ENCODE data around the gene LAD1.

The LAD1 gene

GRCh38 chr1:201391651-201392511, 7.2 kb downstream of the LAD1 start:
- DNase-seq (ENCODE audit: low spot score), result no peak

- no peak for DNase-seq (ENCODE audit: low spot score)
Observed at GRCh38 chr1:201391225-201391624, 7.9 kb downstream of the LAD1 start.

GRCh38 chr1:201389051-201389450, 10.1 kb downstream of the LAD1 start:
- no peak for DNase-seq (ENCODE audit: low spot score)

- DNase-seq (ENCODE audit: low spot score), result no peak
Observed at GRCh38 chr1:201386208-201386607, 12.9 kb downstream of the LAD1 start.

- DNase-seq (ENCODE audit: low spot score), result no peak
Observed at GRCh38 chr1:201385299-201385891, 13.7 kb downstream of the LAD1 start.

- DNase-seq (ENCODE audit: low spot score), result no peak
Observed at GRCh38 chr1:201384406-201384782, 14.7 kb downstream of the LAD1 start.

GRCh38 chr1:201383647-201384405, 15.3 kb downstream of the LAD1 start:
- no peak for DNase-seq (ENCODE audit: low spot score)

GRCh38 chr1:201381130-201381529, 18.0 kb downstream of the LAD1 start:
- DNase-seq (ENCODE audit: low spot score), result no peak

GRCh38 chr1:201379733-201380242, 19.3 kb downstream of the LAD1 start:
- DNase-seq (ENCODE audit: low spot score), result no peak

- DNase-seq (ENCODE audit: low spot score), result no peak
Observed at GRCh38 chr1:201378804-201379203, 20.3 kb downstream of the LAD1 start.

GRCh38 chr1:201377611-201378092, 21.5 kb downstream of the LAD1 start, which contains the start of gene TNNT2:
Gene TNNT2 (minus strand): TSS chr1:201377680. CDS start chr1:201373254, 4,426 bp downstream.
- DNase-seq (ENCODE audit: low spot score), result no peak

GRCh38 chr1:201376464-201377374, 22.4 kb downstream of the LAD1 start:
- DNase-seq (ENCODE audit: low spot score), result no peak

- DNase-seq (ENCODE audit: low spot score), result no peak
Observed at GRCh38 chr1:201376107-201376463, 23.0 kb downstream of the LAD1 start.

- no peak for DNase-seq (ENCODE audit: low spot score)
Observed at GRCh38 chr1:201375169-201375568, 24.0 kb downstream of the LAD1 start.

GRCh38 chr1:201374364-201374763, 24.8 kb downstream of the LAD1 start:
- no peak for DNase-seq (ENCODE audit: low spot score)

GRCh38 chr1:201371792-201372191, 27.3 kb downstream of the LAD1 start:
- no peak for DNase-seq (ENCODE audit: low spot score)

- no peak for DNase-seq (ENCODE audit: low spot score)
Observed at GRCh38 chr1:201371276-201371675, 27.8 kb downstream of the LAD1 start.

GRCh38 chr1:201370500-201370899, 28.6 kb downstream of the LAD1 start:
- no peak for DNase-seq (ENCODE audit: low spot score)

- no peak for DNase-seq (ENCODE audit: low spot score)
Observed at GRCh38 chr1:201369209-201369608, 29.9 kb downstream of the LAD1 start.

GRCh38 chr1:201366696-201367095, 32.4 kb downstream of the LAD1 start:
- DNase-seq (ENCODE audit: low spot score), result no peak

GRCh38 chr1:201365251-201365650, 33.9 kb downstream of the LAD1 start:
- DNase-seq (ENCODE audit: low spot score), result no peak

GRCh38 chr1:201364808-201365105, 34.4 kb downstream of the LAD1 start:
- no peak for DNase-seq (ENCODE audit: low spot score)
